K562 (cell line): Measurements from ENCODE around the gene TMEM114.

ENCODE experiments used
- BDP1 ChIP-seq: IDR thresholded peaks from 3 replicates; pipeline ENCODE4 v1.6.1; 2011; ENCODE audit not compliant: insufficient read length, insufficient read depth
- FOS ChIP-seq: IDR thresholded peaks from 3 replicates; pipeline ENCODE4 v1.6.1; 2011; ENCODE audit not compliant: insufficient read length; ENCODE audit errors: extremely low read depth
- HCFC1 ChIP-seq: IDR thresholded peaks from 2 replicates; pipeline ENCODE4 v1.6.1; 2012; ENCODE audit warnings: low read depth, low read length, improper control_type of control experiment
- JUND ChIP-seq, 2 experiments: IDR thresholded peaks; 2 replicates in 1 of 2; 3 replicates in 1 of 2; pipeline ENCODE4 v1.6.1; 2011; ENCODE audit warnings: borderline replicate concordance in 2 of 2, low read depth in 2 of 2, low read length in 2 of 2, improper control_type of control experiment in 1 of 2, missing biosample characterization in 1 of 2, missing genetic modification characterization in 1 of 2, missing genetic modification reagents in 1 of 2
- KLF6 ChIP-seq: fragments of 250-450 bp; sonication (Bioruptor Pico); IDR thresholded peaks from 2 replicates; pipeline ENCODE4 v1.4.0; 2020; ENCODE audit warnings: mild to moderate bottlenecking, moderate library complexity, borderline replicate concordance
- POLR2A ChIP-seq: fragments of 450-650 bp; conservative IDR thresholded peaks from 2 replicates; pipeline ENCODE4 v1.6.1; 2016
- SETDB1 ChIP-seq: IDR thresholded peaks from one replicate; pipeline ENCODE4 v1.6.1; 2012; ENCODE audit warnings: low read length, control low read depth, inconsistent platforms
- SNRNP70 ChIP-seq: fragments of 200-400 bp; formaldehyde crosslinking; optimal IDR thresholded peaks from 2 replicates; pipeline ENCODE3; 2017; ENCODE audit warnings: low read depth, low read length
- SP1 ChIP-seq: sonication (generic); formaldehyde crosslinking; IDR thresholded peaks from 2 replicates; pipeline ENCODE4 v1.8.1; 2022; ENCODE audit warnings: mild to moderate bottlenecking, missing genetic modification reagents
- TARDBP ChIP-seq: fragments of 450-650 bp; IDR thresholded peaks from 2 replicates; pipeline ENCODE4 v1.6.1; 2016
- ZNF253 ChIP-seq: fragments of 250-450 bp; sonication (Bioruptor Pico); conservative IDR thresholded peaks from 2 replicates; pipeline ENCODE4 v1.6.1; 2021; ENCODE audit warnings: mild to moderate bottlenecking
- TF ChIP-seq, protein P1 (sequence below): sonication (generic); formaldehyde crosslinking; IDR thresholded peaks from 2 replicates; pipeline ENCODE4 v1.5.0; 2020; ENCODE audit warnings: missing genetic modification reagents
- TF ChIP-seq, protein P2 (sequence below), 3 experiments: IDR thresholded peaks in 2 of 3; conservative IDR thresholded peaks in 1 of 3; 2 replicates each; pipeline ENCODE4 v1.5.1; 2011 to 2012; ENCODE audit warnings: low read length in 3 of 3, mild to moderate bottlenecking in 3 of 3, control low read depth in 2 of 3, improper control_type of control experiment in 1 of 3, inconsistent platforms in 1 of 3, low read depth in 1 of 3, mixed read lengths in 1 of 3, moderate library complexity in 1 of 3; ENCODE audit not compliant: insufficient read depth in 2 of 3

DNA sequence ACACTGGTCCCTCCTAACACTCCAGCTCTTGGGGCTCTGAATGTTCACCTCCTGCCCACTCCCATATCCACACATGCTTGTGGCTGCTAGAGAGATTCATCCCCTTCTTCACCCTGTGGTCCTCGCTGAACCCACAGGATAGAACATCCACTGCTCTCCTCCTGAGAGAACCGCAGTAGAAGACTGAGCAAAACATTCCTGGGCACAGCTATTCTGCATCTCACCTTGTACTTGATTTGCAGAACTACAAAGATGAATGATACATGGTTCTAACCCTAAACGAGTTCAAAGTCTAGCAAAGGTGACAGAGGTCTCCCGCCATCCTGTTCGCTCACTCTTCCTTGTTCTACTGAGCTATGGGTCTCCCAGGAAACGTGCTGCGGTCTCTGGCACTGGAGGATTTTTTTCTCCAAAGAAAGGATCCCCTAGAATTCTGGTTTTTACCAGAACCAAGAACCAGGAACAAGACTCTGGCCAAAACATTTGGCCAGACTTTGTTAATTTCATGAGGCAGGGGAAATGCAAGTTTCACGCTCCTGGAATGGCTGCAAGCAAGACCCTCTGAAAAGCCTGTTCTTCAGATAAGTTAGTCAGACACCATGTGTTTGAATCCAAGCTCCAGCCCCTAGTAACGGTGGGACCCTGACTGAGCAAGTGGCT is 39.5 kb downstream of the TMEM114 start:
- no peak for TF ChIP-seq POLR2A
- TF ChIP-seq TARDBP: no peak
- TF ChIP-seq, protein P1, sequence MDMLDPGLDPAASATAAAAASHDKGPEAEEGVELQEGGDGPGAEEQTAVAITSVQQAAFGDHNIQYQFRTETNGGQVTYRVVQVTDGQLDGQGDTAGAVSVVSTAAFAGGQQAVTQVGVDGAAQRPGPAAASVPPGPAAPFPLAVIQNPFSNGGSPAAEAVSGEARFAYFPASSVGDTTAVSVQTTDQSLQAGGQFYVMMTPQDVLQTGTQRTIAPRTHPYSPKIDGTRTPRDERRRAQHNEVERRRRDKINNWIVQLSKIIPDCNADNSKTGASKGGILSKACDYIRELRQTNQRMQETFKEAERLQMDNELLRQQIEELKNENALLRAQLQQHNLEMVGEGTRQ (CRISPR knock-in tag): no peak
- no peak for TF ChIP-seq KLF6
- TF ChIP-seq HCFC1: no peak
- TF ChIP-seq SNRNP70: no peak
- TF ChIP-seq, protein P2, sequence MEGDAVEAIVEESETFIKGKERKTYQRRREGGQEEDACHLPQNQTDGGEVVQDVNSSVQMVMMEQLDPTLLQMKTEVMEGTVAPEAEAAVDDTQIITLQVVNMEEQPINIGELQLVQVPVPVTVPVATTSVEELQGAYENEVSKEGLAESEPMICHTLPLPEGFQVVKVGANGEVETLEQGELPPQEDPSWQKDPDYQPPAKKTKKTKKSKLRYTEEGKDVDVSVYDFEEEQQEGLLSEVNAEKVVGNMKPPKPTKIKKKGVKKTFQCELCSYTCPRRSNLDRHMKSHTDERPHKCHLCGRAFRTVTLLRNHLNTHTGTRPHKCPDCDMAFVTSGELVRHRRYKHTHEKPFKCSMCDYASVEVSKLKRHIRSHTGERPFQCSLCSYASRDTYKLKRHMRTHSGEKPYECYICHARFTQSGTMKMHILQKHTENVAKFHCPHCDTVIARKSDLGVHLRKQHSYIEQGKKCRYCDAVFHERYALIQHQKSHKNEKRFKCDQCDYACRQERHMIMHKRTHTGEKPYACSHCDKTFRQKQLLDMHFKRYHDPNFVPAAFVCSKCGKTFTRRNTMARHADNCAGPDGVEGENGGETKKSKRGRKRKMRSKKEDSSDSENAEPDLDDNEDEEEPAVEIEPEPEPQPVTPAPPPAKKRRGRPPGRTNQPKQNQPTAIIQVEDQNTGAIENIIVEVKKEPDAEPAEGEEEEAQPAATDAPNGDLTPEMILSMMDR (IDR thresholded peaks at IDR 0.05 in 2 of 3, conservative IDR thresholded peaks at IDR 0.05 in 1 of 3; ENCODE audit: insufficient read depth in 2 of 3, low read depth in 1 of 3, low read length in 3 of 3): no peak
- TF ChIP-seq SETDB1: no peak
- TF ChIP-seq BDP1: no peak
- TF ChIP-seq FOS: no peak
- no peak for TF ChIP-seq SP1
- TF ChIP-seq JUND (IDR thresholded peaks at IDR 0.05; ENCODE audit: borderline replicate concordance, low read depth, low read length): no peak
- TF ChIP-seq JUND (tag; IDR thresholded peaks at IDR 0.05; ENCODE audit: borderline replicate concordance, low read depth, low read length): no peak
- no peak for TF ChIP-seq ZNF253 (CRISPR knock-in tag)
